ENCODE results near the gene CRYBG2.
A peak's percentile ranks its signal among the peaks of the same experiment; 100 is the strongest.

Gene CRYBG2

GRCh38 chr1:26360807-26361604, 7.1 kb upstream of the CRYBG2 start:
- Histone ChIP-seq H3K4me3 (ENCODE audit: insufficient read depth, low read depth, low read length) (peak overlapping the region; percentile 48), H3K27ac (ENCODE audit: insufficient read depth, low read depth, low read length, poor library complexity, severe bottlenecking) (no peak overlapping the region), H3K27me3 (ENCODE audit: control insufficient read depth, insufficient read depth, low read length, poor library complexity, severe bottlenecking) (peaks cover 46% of the 10 kb centered on the region), H3K36me3 (ENCODE audit: control insufficient read depth, insufficient read depth, low read length) (no peaks in the 10 kb centered on the region), H3K9me3 (ENCODE audit: control insufficient read depth, low read length) (no peaks in the 10 kb centered on the region), H3K4me1 (ENCODE audit: control insufficient read depth, insufficient read depth, low read length) (peaks cover 15% of the 10 kb centered on the region)
- WGBS, 2 experiments, result 81% methylated on average over 27 of the region's 27 CpGs

- peaks cover 46% of the 10 kb centered on the region for H3K27me3 ChIP-seq (ENCODE audit: control insufficient read depth, insufficient read depth, low read length, poor library complexity, severe bottlenecking)
- peak overlapping the region; percentile 48 for H3K4me3 ChIP-seq (ENCODE audit: insufficient read depth, low read depth, low read length)
Measured at GRCh38 chr1:26359981-26360806, 6.3 kb upstream of the CRYBG2 start.

GRCh38 chr1:26358411-26359384, 4.8 kb upstream of the CRYBG2 start:
- no peak overlapping the region for H3K4me3 ChIP-seq (ENCODE audit: insufficient read depth, low read depth, low read length)
- H3K9me3 ChIP-seq (ENCODE audit: control insufficient read depth, low read length), result no peaks in the 10 kb centered on the region
- H3K27me3 ChIP-seq (ENCODE audit: control insufficient read depth, insufficient read depth, low read length, poor library complexity, severe bottlenecking), result peaks cover 46% of the 10 kb centered on the region
- no peak overlapping the region for H3K27ac ChIP-seq (ENCODE audit: insufficient read depth, low read depth, low read length, poor library complexity, severe bottlenecking)
- WGBS, 2 experiments, result 69 to 71% methylated on average over 15 of the region's 15 CpGs
- no peaks in the 10 kb centered on the region for H3K36me3 ChIP-seq (ENCODE audit: control insufficient read depth, insufficient read depth, low read length)
- H3K4me1 ChIP-seq (ENCODE audit: control insufficient read depth, insufficient read depth, low read length), result peaks cover 15% of the 10 kb centered on the region

More at GRCh38 chr1:26359981-26360806, 6.3 kb upstream of the CRYBG2 start:
- Histone ChIP-seq H3K4me1 (ENCODE audit: control insufficient read depth, insufficient read depth, low read length) (peaks cover 15% of the 10 kb centered on the region), H3K9me3 (ENCODE audit: control insufficient read depth, low read length) (no peaks in the 10 kb centered on the region), H3K36me3 (ENCODE audit: control insufficient read depth, insufficient read depth, low read length) (no peaks in the 10 kb centered on the region), H3K27ac (ENCODE audit: insufficient read depth, low read depth, low read length, poor library complexity, severe bottlenecking) (no peak overlapping the region)
- 5% methylated on average over 67 of the region's 67 CpGs for WGBS, 2 experiments

GRCh38 chr1:26357121-26357602, 3.2 kb upstream of the CRYBG2 start:
- 80 to 85% methylated on average over 10 of the region's 10 CpGs for WGBS, 2 experiments
- H3K27me3 ChIP-seq (ENCODE audit: control insufficient read depth, insufficient read depth, low read length, poor library complexity, severe bottlenecking), result peaks cover 38% of the 10 kb centered on the region
- H3K36me3 ChIP-seq (ENCODE audit: control insufficient read depth, insufficient read depth, low read length), result no peaks in the 10 kb centered on the region
- no peaks in the 10 kb centered on the region for H3K9me3 ChIP-seq (ENCODE audit: control insufficient read depth, low read length)
- no peak overlapping the region for H3K4me3 ChIP-seq (ENCODE audit: insufficient read depth, low read depth, low read length)
- H3K27ac ChIP-seq (ENCODE audit: insufficient read depth, low read depth, low read length, poor library complexity, severe bottlenecking), result no peak overlapping the region
- peaks cover 16% of the 10 kb centered on the region for H3K4me1 ChIP-seq (ENCODE audit: control insufficient read depth, insufficient read depth, low read length)

DNA sequence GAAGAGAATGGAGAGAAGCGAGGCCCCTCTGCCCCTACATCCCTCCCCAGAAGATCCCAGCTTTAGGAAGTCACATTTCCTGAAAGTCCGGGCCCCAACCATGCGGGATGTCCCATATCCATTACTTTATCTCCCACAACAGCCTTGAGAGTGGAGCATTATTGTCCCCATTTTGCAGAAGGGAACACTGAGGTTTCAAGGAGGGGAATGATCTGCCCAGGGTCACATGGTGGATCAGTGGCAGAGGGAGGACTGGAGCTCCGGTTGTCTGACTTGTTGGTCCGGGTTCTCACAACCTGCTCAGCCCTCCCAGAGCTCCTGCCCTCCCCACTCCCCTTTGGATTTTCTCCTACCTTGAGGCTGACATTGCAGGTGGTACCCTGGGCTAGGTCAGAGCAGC, 2.2 kb upstream of the CRYBG2 start:
- no peaks in the 10 kb centered on the region for H3K9me3 ChIP-seq (ENCODE audit: control insufficient read depth, low read length)
- peaks cover 27% of the 10 kb centered on the region for H3K27me3 ChIP-seq (ENCODE audit: control insufficient read depth, insufficient read depth, low read length, poor library complexity, severe bottlenecking)
- no peak overlapping the region for H3K4me3 ChIP-seq (ENCODE audit: insufficient read depth, low read depth, low read length)
- no peaks in the 10 kb centered on the region for H3K36me3 ChIP-seq (ENCODE audit: control insufficient read depth, insufficient read depth, low read length)
- no peak overlapping the region for H3K27ac ChIP-seq (ENCODE audit: insufficient read depth, low read depth, low read length, poor library complexity, severe bottlenecking)
- WGBS, 2 experiments, result 94 to 97% methylated on average over 5 of the region's 5 CpGs
- peaks cover 27% of the 10 kb centered on the region for H3K4me1 ChIP-seq (ENCODE audit: control insufficient read depth, insufficient read depth, low read length)

DNA sequence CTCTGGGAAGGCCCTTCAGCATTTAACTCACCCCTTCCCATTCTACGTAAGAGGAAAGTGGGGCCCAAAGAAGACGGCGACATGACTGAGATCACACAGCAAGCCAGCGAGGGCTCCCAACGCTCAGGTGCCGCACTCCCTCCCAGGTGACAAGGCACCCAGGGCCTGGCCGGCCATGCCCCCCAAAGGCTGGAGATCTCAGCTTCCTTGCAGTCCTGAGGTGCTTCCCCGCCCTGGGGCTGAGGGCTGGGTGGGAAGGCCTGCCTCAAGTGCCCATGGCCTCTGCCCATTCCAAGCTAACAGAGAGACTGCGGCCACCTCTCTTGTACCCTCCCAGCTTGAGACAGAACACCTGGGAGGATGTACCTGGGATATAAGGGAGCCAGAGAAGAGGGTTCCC, 1.0 kb upstream of the CRYBG2 start:
- H3K4me1 ChIP-seq (ENCODE audit: control insufficient read depth, insufficient read depth, low read length), result peaks cover 29% of the 10 kb centered on the region
- peaks cover 16% of the 10 kb centered on the region for H3K27me3 ChIP-seq (ENCODE audit: control insufficient read depth, insufficient read depth, low read length, poor library complexity, severe bottlenecking)
- no peaks in the 10 kb centered on the region for H3K9me3 ChIP-seq (ENCODE audit: control insufficient read depth, low read length)
- H3K36me3 ChIP-seq (ENCODE audit: control insufficient read depth, insufficient read depth, low read length), result no peaks in the 10 kb centered on the region
- 92 to 94% methylated on average over 9 of the region's 9 CpGs for WGBS, 2 experiments
- H3K27ac ChIP-seq (ENCODE audit: insufficient read depth, low read depth, low read length, poor library complexity, severe bottlenecking), result no peak overlapping the region
- no peak overlapping the region for H3K4me3 ChIP-seq (ENCODE audit: insufficient read depth, low read depth, low read length)

- Histone ChIP-seq H3K4me1 (ENCODE audit: control insufficient read depth, insufficient read depth, low read length) (peaks cover 29% of the 10 kb centered on the region), H3K27me3 (ENCODE audit: control insufficient read depth, insufficient read depth, low read length, poor library complexity, severe bottlenecking) (no peaks in the 10 kb centered on the region), H3K4me3 (ENCODE audit: insufficient read depth, low read depth, low read length) (no peak overlapping the region), H3K9me3 (ENCODE audit: control insufficient read depth, low read length) (no peaks in the 10 kb centered on the region), H3K36me3 (ENCODE audit: control insufficient read depth, insufficient read depth, low read length) (no peaks in the 10 kb centered on the region), H3K27ac (ENCODE audit: insufficient read depth, low read depth, low read length, poor library complexity, severe bottlenecking) (no peak overlapping the region)
- WGBS, 2 experiments, result 91% methylated on average over 4 of the region's 4 CpGs
Measured at GRCh38 chr1:26353210-26353859, 595 bp downstream of the CRYBG2 start.

DNA sequence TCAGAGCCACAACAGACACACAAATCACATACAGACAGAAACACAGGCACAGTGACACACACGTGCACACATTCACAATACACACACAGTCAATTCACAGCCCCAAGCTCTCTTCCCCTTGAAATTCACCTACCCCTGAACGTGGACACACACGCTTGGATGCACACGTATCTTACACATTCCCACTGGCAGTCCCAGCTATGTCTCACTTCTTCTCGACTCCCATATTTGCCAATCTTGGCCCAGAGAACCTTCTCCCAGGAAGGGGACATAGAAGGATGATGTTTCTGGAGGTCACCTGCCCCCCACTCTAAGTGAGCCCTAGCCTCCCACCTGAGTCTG, 1.6 kb downstream of the CRYBG2 start:
- Histone ChIP-seq H3K4me3 (ENCODE audit: insufficient read depth, low read depth, low read length) (no peak overlapping the region), H3K36me3 (ENCODE audit: control insufficient read depth, insufficient read depth, low read length) (no peaks in the 10 kb centered on the region), H3K27me3 (ENCODE audit: control insufficient read depth, insufficient read depth, low read length, poor library complexity, severe bottlenecking) (no peaks in the 10 kb centered on the region), H3K4me1 (ENCODE audit: control insufficient read depth, insufficient read depth, low read length) (peaks cover 29% of the 10 kb centered on the region), H3K9me3 (ENCODE audit: control insufficient read depth, low read length) (no peaks in the 10 kb centered on the region), H3K27ac (ENCODE audit: insufficient read depth, low read depth, low read length, poor library complexity, severe bottlenecking) (no peak overlapping the region)
- WGBS, 2 experiments, result 88 to 89% methylated on average over 5 of the region's 5 CpGs

GRCh38 chr1:26351590-26352337, 2.2 kb downstream of the CRYBG2 start:
- Histone ChIP-seq H3K4me3 (ENCODE audit: insufficient read depth, low read depth, low read length) (no peak overlapping the region), H3K27ac (ENCODE audit: insufficient read depth, low read depth, low read length, poor library complexity, severe bottlenecking) (peak overlapping the region; percentile 93), H3K27me3 (ENCODE audit: control insufficient read depth, insufficient read depth, low read length, poor library complexity, severe bottlenecking) (no peaks in the 10 kb centered on the region), H3K36me3 (ENCODE audit: control insufficient read depth, insufficient read depth, low read length) (no peaks in the 10 kb centered on the region), H3K4me1 (ENCODE audit: control insufficient read depth, insufficient read depth, low read length) (peaks cover 24% of the 10 kb centered on the region), H3K9me3 (ENCODE audit: control insufficient read depth, low read length) (no peaks in the 10 kb centered on the region)
- 68 to 75% methylated on average over 12 of the region's 12 CpGs for WGBS, 2 experiments
